Right lobe of liver (tissue), 4 donors: ENCODE results near the gene PRPF8.

ENCODE experiments used
- POLR2A ChIP-seq: fragments of 450-650 bp; IDR thresholded peaks from one replicate; pipeline ENCODE4 v1.6.1; 2017; ENCODE audit warnings: antibody characterized with exemption, mild to moderate bottlenecking
- TF ChIP-seq, protein P1 (sequence below), 4 donors: fragments of 200-600 bp in 3 of 4; fragments of 450-650 bp in 1 of 4; IDR thresholded peaks; one replicate each; pipeline versions ENCODE4 v1.5.1 to v1.8.0; 2016 to 2022; ENCODE audit warnings: antibody characterized with exemption in 4 of 4, mild to moderate bottlenecking in 2 of 4
- donor health status: DM: no; HTN: no; CAD: no.
- donor health status: DM: no; HTN: no; CAD: no.
- donor health status: DM: no; HTN: yes; CAD: no.

- TF ChIP-seq POLR2A = no peak
- TF ChIP-seq, protein P1, sequence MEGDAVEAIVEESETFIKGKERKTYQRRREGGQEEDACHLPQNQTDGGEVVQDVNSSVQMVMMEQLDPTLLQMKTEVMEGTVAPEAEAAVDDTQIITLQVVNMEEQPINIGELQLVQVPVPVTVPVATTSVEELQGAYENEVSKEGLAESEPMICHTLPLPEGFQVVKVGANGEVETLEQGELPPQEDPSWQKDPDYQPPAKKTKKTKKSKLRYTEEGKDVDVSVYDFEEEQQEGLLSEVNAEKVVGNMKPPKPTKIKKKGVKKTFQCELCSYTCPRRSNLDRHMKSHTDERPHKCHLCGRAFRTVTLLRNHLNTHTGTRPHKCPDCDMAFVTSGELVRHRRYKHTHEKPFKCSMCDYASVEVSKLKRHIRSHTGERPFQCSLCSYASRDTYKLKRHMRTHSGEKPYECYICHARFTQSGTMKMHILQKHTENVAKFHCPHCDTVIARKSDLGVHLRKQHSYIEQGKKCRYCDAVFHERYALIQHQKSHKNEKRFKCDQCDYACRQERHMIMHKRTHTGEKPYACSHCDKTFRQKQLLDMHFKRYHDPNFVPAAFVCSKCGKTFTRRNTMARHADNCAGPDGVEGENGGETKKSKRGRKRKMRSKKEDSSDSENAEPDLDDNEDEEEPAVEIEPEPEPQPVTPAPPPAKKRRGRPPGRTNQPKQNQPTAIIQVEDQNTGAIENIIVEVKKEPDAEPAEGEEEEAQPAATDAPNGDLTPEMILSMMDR (IDR thresholded peaks at IDR 0.05) = no peak
Observed at GRCh38 chr17:1643999-1644492, 40.6 kb downstream of the PRPF8 start.
